ENCODE measurements around the gene FAM43A.

FAM43A gene

DNA sequence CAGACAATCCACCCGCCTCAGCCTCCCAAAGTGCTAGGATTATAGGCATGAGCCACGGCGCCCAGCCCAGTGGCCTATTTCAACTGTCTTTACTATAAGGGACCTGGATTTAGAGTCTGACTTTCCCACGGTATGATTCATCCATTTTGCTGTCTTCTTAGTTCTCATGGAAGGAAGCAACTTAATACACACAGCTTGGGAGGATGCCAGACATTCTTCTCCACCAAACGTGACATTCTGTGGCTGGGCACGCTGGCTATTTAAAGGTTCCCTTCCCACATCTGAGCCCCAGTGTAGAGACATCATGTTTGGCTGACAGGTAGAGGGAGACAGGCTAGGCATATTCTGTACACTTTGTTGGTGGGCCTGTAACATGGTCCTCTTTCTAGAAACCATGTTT, 26.2 kb downstream of the FAM43A start:
- no peak for DNase-seq (ENCODE audit: low read depth)

DNA sequence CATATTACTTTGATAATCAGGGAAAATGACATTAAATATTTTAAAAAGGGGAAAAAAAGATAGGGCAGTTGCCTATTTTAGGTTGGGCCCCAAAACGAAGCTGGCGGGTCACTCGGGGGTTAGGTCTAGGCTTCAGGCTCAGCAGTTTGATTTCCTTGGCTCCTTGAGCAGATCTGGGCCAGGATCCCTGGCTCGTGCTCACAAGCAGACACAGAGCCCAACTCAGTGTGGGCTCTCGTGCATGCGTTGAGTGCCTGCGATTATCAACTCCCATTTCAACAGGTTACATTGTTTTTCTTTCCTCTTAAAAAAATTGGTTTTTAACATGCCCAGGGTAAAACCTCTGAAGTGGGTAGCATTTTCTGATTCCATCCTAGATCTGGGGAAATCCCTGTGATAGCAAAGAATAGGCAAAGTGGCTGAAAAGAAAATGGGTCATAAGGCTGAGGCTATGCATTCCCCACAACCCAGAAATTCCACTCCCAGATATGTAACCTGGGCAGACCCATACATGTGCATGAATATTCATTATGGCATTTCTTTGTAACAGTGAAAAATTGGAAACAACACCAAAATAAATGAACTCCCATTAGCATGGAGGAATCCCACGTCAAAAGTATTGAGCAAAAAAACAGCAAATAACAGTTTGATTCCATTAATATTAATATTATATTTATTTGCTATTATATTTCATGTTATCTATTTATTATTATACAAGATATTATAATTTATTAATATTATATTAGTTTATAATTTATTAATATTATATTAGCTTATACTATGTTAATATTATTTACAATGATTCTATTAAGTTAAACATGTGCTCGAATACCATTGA, 27.8 kb downstream of the FAM43A start:
- DNase-seq (ENCODE audit: low read depth), result no peak

DNA sequence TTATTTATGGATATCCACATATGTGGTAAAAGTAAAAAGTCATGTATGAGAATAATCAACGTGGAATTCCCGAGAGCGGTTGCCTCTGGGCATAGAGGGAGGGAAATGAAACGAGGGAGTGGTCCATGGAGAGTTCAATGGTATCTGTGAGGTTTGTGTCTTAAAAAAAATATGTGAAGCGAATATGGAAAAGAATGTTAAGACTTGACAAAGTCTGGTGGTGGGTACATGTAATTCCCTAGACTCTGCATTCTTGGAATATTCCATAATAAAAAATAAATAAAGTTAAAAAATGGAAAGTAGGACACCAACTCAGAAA, 28.4 kb downstream of the FAM43A start:
- DNase-seq (ENCODE audit: low read depth), result no peak

DNA sequence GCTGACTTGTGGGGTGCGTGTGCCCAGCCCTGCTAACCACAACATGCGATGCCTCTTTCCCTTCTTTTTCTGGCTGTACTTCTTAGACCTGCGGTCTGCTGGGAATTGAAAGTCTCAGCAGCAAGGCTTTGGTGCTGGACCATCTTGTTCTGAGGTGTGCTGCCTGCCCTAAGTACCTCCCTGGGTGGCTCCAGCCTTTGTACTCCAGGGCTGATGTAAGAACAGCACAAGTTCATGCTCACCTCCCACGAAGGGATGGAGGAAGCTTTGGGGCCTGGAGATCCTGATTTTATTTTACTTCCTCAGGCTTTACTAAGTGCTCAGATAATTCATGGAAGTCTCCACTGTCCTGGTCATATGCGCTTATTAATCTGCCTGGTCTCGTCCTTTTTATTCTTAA, 28.9 kb downstream of the FAM43A start:
- DNase-seq (ENCODE audit: low read depth), result no peak

DNA sequence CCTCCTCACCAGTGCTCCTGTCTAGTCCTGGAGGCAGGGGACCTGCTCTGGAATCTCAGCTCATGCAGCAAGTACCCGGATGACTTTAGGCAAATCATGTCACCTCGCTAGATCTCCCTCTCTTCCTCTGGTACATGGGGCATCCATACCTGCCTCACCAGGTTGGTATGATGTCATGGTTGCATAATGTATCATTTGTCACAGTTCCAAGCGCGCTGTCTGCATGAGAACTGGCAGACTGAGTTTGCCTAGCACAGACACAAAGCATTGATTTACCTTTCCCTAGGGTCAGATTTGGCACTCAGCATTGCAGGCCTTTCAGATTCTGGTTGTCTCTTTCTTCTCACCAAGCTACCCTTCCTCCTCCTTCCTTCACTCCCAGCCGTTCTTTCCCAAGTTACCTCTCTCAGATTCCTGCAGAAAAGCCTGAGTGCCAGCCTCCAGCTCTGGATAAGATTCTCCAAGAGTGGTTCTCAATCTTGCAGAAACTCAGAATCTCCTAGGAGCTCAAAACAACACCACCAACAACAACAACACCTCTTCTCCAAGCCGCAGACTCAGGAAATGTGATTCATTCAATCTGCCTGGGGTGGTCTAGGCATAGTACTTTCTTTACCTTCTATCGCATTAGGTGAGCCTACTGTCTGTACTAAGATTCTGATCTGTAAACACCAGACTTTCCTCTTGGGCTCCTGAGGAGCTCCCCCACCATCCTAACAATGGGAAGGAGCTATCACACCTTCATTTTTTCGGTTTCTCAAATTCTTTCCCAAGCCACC, 29.5 kb downstream of the FAM43A start:
- DNase-seq (ENCODE audit: low read depth), result no peak

DNA sequence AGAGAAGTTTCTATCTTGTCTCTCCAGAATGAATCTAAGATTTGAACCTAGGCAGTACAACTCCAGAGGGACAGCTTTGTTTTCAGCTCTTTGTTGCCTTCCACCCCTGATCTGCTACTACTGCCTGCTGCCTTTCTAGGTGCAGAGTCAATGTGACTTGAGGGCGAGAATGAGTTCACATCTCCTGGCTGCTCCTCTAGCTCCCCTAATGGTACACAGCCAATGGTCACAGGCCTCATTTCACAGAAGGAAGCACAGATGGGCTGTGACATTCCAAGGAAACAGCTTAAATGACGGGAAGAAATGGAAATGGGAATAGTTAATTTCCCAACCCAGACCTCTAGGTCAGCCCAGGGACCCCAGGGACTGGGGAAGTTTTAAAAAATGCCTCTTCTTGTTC, 32.4 kb downstream of the FAM43A start:
- no peak for DNase-seq (ENCODE audit: low read depth)

DNA sequence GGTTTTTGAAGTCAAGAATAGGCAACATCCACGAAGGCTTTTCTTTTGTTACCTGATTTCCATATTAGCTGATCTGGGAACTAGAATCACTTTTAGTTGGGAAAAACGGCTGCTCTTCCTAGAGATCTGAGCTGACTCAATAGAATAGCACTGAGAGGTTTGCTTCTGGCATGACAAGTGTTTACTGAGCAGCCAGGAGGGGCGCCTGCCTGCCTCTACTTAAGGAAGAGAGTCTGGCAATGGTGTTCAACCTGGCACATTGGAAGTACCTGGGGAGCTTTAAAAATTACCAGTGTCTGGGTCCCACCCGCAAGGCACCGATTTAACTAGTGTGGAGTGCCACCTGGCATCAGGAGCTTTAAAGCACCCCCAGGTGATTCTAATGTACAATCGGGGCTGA, 34.4 kb downstream of the FAM43A start:
- DNase-seq (ENCODE audit: low read depth), result no peak

DNA sequence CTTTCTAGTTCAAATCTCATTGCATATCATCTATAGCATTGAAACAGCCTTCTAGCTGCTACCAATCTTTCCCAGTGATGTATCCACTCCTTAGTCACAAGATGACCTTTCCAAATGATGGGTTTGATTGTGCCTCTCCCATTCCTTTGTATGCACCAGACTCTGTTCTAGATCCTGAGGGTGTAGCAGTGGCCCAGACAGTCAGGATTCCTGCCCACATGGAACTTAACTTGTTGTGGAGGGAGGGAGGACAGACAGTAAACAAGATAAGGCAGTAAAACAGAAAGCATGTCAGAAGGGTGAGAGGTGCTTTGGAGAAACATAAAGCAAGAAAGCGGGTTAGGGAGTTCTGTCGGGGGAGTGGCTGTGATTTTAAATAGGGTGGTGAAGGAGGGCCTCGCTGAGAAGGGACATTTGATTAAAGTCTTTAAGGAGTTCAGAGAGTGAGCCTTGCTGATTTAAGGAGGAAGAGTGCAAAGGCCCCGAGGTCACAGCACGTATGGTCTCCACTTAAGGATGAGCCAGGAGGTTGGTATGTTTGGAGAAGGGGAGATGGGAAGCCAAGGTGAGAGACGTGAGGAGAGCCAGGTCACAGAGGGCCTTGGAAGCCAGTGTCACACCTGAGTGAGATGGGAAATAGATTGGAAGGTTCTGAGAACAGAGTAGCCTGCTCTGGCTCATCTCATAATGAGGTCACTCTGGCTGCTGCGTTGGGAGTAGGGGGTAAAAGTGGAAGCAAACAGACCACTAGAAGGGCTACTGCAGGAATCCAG, 38.3 kb downstream of the FAM43A start:
- DNase-seq (ENCODE audit: low read depth), result no peak

DNA sequence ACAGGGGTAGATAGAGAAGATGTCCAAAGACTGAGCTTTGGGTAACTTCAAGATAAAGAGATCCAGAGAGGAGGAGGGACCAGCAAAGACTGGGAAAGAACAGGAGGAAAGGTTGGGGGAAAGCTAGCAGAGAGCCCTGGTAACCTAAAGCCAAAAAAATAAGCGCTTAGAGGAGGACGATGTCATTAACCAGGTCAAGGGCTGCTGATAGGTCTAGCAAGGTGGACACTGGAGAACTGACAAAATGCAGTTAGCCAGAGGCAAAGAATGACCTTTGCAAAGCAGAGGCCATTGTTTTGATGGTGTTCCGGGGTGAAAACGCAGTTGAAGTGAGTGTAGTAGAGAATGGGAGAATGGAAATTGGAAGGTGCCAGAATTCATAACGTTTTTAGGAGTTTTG, 39.7 kb downstream of the FAM43A start:
- DNase-seq (ENCODE audit: low read depth), result no peak

DNA sequence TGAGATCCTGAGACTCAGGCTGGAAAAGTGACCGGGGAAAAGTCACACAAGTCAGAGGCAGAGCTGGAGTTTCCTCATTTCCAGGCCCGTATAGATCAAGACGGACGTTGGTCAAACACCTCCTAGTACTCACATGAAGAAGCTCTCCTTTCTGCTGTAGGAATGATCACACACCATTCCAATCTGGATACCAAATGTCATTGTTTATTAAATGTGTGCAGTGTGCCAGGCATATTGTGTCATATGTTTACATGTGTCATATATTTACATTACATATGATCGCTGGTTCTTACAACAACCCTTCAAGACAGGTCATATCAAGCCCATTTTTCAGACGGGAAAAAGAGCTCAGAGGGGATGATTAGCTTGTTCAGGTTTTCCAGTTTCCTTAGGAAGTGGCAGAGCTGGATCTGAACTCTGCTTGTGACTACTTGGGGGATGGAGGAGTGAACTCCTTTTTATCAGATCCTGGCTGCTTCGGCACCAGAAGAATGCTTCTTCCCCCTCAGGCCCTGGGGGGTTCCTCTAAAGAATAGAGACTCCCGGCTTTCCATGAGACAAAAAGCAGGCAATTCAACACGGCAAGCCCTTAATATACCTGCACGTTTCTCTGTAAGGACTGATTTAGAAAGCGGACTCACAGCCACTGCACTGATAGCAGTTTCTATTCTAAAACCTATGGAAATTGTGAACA, 41.9 kb downstream of the FAM43A start:
- DNase-seq (ENCODE audit: low read depth), result no peak

DNA sequence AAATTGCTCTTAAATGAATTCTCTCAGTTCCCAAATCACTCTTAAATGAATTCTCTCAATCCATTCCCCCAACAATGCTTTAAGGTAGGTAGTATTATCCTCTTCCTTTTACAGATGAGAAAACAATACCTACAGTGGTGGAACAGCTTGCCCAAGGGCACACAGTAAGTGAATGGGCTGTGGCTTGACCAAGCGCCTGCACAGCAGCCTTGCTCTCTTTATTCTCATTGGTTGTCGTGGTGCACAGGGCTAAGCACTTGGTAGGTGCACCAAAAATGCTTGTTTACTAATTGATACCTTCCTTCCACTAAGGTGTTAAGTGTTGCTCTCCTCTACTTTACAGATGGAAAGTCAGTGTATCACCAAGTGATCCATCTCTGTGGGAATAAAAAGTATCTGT, 43.3 kb downstream of the FAM43A start:
- DNase-seq (ENCODE audit: low read depth), result no peak

DNA sequence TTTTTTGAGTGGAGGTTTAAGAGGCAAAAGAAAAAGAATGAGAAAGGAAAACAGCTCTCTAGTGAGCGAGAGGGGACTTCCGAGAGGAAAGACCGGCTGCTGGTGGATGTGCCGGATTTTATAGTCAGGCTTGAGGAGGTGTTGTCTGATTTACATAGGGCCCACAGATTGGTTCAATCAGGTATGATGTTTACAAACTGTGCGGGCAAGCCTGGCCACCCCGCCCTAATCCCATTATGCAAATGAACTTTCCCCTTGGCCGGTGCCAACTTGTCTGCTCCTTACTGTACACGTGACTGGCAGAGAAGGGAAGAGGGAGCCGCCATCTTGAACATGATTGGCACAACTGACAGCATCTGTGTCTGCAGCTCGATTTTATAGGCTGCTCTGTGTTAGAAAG, 44.7 kb downstream of the FAM43A start:
- no peak for DNase-seq (ENCODE audit: low read depth)

DNA sequence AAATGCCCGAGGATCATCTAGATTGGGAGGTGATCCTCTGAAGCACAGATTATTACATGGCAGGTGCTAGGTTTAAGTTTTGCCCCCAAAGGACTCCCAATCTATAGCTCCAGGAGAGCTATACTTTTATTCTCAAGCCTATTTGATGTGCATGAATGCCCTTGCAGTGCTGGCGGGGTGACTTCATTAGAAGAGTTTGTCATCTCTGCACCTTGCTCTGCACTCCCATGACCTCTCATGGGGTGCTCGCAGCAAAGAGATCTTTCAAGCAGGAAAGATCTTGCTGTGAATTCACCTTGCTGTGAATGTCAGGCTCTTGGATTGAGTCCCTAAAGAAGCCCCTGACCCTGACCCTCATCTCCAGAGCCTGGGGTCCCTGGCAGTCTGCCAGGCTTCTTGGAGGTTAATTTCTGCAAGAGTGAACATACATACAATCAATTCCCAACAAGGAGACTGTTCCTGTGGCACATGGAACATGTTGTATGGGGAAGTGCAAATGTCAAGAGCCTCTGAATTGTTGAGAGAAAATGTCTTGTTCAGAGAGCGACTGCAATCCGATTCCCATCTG, 45.9 kb downstream of the FAM43A start:
- DNase-seq (ENCODE audit: low read depth), result no peak

DNA sequence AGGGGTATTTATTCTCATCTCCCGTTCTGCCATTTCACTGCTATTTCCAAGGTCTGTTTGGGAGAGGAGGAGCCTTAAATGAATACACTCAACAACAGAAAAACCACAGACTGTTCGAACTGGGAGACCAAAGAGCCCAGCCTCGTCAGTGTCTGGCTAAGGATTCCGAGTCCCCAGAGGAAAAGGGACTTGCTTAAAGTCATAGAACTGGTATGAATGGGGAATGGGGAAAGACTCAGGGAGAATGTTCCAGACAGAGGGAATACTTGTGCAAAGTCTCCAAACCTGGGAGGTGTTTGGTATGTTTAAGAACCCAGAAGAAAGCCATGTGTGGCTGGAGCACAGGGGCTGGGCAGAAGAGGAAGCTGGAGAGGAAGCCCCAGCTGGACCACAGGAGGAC, 46.9 kb downstream of the FAM43A start:
- DNase-seq (ENCODE audit: low read depth), result no peak

DNA sequence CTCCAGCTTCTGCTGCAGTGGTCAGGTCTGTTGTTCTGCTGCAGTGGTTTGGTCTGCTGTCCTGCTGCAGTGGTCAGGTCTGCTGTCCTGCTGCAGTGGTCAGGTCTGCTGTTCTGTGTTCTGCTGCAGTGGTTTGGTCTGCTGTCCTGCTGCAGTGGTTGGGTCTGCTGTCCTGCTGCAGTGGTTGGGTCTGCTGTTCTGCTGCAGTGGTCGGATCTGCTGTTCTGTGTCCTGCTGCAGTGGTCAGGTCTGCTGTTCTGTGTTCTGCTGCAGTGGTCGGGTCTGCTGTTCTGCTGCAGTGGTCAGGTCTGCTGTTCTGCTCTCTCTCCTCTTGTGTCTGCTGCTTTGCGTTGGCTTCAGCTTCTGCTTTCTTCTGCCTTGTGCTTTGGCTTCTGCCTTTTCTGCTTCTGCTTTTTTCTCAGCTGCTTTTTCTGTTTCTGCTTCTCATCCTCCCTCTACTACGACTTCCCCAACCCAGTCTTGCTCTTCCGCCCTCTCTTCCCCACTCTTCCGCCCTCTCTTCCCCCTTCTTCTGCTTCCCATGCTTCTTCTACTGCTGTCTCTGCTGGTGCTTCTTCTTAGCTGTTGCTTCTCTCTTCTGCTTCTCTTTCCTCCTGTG, 50.7 kb downstream of the FAM43A start:
- DNase-seq (ENCODE audit: low read depth), result no peak

DNA sequence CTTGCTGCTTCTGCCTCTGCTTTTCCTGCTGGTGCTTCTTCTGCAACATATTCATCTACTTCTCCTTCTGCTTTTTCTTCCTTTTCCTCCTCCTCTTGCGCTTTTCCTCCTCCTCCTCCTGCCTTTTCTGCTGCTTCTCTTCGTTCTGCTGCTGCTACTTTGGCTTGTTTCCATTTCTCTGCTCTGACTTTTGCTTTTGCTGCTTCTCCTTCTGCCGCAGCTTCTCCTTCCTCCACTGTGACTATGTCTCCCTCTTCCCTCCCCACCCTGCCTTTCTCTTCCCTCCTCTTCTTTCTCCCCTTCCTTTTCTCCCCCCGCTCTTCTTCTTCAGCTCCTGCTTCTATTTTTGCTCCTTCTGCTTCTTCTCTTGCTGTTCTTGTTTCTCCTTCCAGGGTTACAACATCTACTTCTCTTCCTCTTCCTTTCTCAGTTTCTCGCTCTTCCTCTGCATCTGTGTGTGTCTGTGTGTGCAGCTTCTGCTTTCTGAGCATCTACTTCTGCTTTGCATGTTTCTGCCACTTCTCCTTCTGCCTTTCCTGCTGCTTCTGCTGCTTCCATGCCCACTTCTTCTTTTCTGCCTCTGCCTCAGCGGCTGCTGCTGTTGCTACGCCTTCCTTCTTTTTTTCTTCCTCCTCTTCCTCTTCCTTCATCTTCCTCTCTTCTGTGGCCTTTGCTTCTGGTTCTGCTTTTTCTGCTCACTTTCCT, 51.4 kb downstream of the FAM43A start:
- no peak for DNase-seq (ENCODE audit: low read depth)
